AG10803 (cell line): ENCODE results near the gene DNAJC27.
A peak's percentile ranks its signal among the peaks of the same experiment; 100 is the strongest.
"Not testable (repeated sequence)": the region's sequence is repeated elsewhere in the genome, so short reads cannot be mapped to it uniquely, and the experiment has no call there.

Experiments
- DNase-seq: peaks from one replicate; pipeline ENCODE4 v3.0.0; 2010; ENCODE audit warnings: low read depth
- H3K4me3 ChIP-seq: 2 replicates; pipeline ENCODE4 v1.5.1; 2011; ENCODE audit warnings: mild to moderate bottlenecking, low read length, control low read depth
- CTCF ChIP-seq: conservative IDR thresholded peaks from 2 replicates; pipeline ENCODE4 v1.5.1; 2011; ENCODE audit warnings: mild to moderate bottlenecking, low read length, control low read depth, inconsistent platforms

Gene DNAJC27

DNA sequence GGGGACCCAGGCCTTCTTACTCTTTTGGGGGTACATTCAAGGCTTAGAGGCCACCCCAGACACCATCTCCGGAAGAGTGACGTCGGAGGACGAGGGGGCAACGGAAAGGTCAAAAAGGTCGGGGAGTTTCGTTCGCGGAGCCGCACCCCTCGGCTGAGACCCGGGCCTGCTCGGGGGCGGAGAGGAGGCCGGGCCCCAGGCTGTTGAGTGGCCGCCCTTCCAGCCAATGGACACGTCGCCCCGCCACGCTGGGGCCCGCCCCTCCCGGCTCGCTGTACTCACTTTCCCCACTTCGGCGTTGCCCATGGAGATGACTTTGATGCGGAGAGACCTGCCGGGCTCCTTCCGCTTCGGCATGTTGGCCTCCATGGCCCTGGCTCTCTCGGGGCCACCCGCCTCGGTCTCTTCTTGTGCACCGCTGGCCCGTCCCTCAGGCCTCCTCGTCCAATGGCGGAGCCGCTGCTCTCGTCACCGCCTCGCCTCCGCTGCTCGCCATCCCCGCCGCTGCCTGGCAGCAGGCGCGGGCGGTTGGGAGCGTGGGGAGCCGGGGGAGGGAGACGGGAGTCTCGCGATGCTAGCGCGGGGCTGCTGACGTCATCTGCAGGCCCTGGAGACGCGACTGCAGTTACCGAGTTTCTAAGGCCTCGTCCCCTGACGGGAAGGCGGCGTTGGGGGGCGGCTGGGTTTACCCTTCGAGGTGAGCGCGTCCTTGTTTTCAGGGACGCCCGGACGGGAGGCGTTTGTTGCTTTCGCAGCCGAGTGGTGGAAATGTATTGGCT lies at the start of gene DNAJC27:
Gene DNAJC27, minus strand, starts transcription at position 420 of the 779 bp plus-strand sequence. Its CDS starts 51 bp downstream, at position 369.
- no peak for TF ChIP-seq CTCF
- peak; percentile 98 for DNase-seq
- H3K4me3 ChIP-seq = peak within 1 kb of the TSS; percentile 74

GRCh38 chr2:25018681-25019080 lies 46.9 kb upstream of the DNAJC27 start:
- no peak for DNase-seq
- TF ChIP-seq CTCF = no peak
- H3K4me3 ChIP-seq = no peak overlapping the region

GRCh38 chr2:25014631-25015030 lies 42.9 kb upstream of the DNAJC27 start:
- no peak overlapping the region for H3K4me3 ChIP-seq
- no peak for TF ChIP-seq CTCF
- no peak for DNase-seq

DNA sequence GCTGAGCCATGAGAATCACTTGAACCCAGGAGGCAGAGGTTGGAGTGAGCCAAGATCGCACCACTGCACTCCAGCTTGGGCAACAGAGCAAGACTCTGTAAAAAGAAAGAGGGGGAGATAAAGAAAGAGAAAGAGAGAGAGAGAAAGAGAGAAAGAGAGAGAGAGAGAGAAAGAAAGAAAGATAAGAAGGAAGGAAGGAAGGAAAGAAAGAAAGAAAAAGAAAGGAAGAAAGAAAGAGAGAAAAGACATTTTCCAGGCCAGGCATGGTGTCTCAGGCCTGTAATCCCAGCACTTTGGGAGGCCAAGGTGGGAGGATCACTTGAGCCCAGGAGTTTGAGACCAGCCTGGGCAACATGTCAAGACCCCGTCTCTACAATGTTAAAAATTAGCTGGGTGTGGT lies 39.6 kb upstream of the DNAJC27 start:
- DNase-seq, H3K4me3 ChIP-seq: not testable (repeated sequence)

DNA sequence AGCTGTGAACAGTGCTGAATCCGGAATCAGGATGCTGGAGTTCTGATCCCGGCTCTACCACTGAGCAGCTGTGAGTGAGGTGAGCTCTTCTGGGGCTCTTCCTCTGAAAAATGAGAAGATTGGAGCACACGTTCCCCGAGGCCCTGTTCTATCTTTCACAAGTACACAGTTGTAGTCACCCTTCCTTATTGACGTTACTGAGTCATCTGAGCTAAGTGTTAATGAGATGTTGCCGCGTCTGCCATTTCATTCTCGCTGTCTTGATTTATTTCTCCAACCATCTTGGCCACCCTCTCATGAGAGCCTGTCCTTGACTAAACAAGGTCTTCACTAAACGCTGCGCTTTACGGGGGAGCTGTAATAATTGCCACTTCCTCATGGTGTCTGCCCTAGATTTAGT lies 38.2 kb upstream of the DNAJC27 start:
- no peak for DNase-seq
- no peak overlapping the region for H3K4me3 ChIP-seq
- no peak for TF ChIP-seq CTCF

GRCh38 chr2:25002066-25002465 lies 30.3 kb upstream of the DNAJC27 start:
- DNase-seq = no peak
- TF ChIP-seq CTCF = no peak
- no peak overlapping the region for H3K4me3 ChIP-seq

GRCh38 chr2:25001325-25001637 lies 29.5 kb upstream of the DNAJC27 start:
- DNase-seq = no peak
- TF ChIP-seq CTCF = no peak
- no peak overlapping the region for H3K4me3 ChIP-seq
